ENCODE results near the gene RBFOX1. TPM values are rescaled to one million over a fixed set of nuclear protein-coding genes. Genes with fewer than 3 reads are reported as not detected.

Gene RBFOX1
- total RNA-seq, 3 donors from 2014 or later, result 4.1 to 7.7 (median 5.1) TPM

- ATAC-seq, result no peak
- H3K36me3 ChIP-seq (ENCODE audit: low read depth), result no peaks in the 10 kb centered on the region
- intact Hi-C loops (cut with DNase I, micrococcal nuclease), result no loop called here
- no peak for DNase-seq
- H3K4me3 ChIP-seq, result no peak overlapping the region
- no peak for TF ChIP-seq CTCF (IDR thresholded peaks at IDR 0.05)
- no peaks in the 10 kb centered on the region for H3K9me3 ChIP-seq
- H3K4me1 ChIP-seq (ENCODE audit: low read depth), result no peaks in the 10 kb centered on the region
Observed at GRCh38 chr16:7521834-7522233, 189.2 kb downstream of the RBFOX1 start.

- DNase-seq (no peak), ATAC-seq (no peak)
- H3K4me1 ChIP-seq (ENCODE audit: low read depth), result no peaks in the 10 kb centered on the region
- H3K36me3 ChIP-seq (ENCODE audit: low read depth), result no peaks in the 10 kb centered on the region
- intact Hi-C loops (cut with DNase I, micrococcal nuclease), result no loop called here
- H3K4me3 ChIP-seq, result no peak overlapping the region
- TF ChIP-seq CTCF (IDR thresholded peaks at IDR 0.05), result no peak
- H3K9me3 ChIP-seq, result no peaks in the 10 kb centered on the region
Observed at GRCh38 chr16:7524419-7524818, 191.8 kb downstream of the RBFOX1 start.

DNA sequence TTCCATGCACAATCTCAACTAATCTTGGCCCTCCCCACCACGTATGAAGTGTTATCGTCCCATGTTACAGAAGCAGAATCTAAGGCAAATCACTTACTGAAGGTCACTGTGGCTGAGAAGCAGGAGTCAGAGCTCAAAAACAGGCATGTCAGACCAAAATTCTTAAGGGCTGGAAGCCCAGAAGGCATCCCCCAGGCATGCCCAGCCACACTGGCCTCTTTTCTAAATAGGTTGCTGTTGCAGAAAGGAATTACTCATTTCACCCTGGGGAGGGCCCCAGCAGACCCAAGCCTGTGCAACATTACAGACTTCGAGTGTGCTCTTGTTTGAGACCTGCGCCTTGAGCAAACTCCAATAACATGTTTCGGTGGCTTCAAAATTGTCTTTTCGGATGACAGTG lies 194.1 kb downstream of the RBFOX1 start:
- Histone ChIP-seq H3K4me1 (ENCODE audit: low read depth) (no peaks in the 10 kb centered on the region), H3K4me3 (no peak overlapping the region), H3K36me3 (ENCODE audit: low read depth) (no peaks in the 10 kb centered on the region), H3K9me3 (no peaks in the 10 kb centered on the region)
- no peak for ATAC-seq
- TF ChIP-seq CTCF (IDR thresholded peaks at IDR 0.05), result no peak
- DNase-seq, result no peak
- intact Hi-C loops (cut with DNase I, micrococcal nuclease), result no loop called here

DNA sequence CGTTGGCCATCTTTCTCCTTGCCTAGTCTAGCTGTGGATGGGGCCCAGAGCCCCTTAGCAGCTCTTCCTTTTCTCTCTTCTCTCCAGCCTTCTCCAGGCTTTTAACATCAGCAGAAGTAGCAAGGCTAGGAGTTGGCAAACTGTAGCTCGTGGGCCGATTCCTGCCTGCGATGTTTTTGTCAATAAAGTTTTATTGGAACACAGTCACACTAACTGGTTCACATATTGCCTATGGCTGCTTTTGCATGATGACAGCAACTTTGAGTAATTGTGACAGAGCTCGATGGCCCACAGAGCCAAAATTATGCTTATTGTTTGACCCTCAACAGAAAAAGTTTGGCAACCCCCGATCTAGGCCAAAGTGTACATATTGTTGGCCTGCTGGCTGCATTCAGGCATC lies 199.9 kb downstream of the RBFOX1 start:
- DNase-seq, result no peak
- Histone ChIP-seq H3K4me1 (ENCODE audit: low read depth) (no peaks in the 10 kb centered on the region), H3K4me3 (no peak overlapping the region), H3K9me3 (no peaks in the 10 kb centered on the region), H3K36me3 (ENCODE audit: low read depth) (no peaks in the 10 kb centered on the region)
- intact Hi-C loops (cut with DNase I, micrococcal nuclease), result no loop called here
- TF ChIP-seq CTCF (IDR thresholded peaks at IDR 0.05), result no peak
- ATAC-seq, result no peak

- no peak for TF ChIP-seq CTCF (IDR thresholded peaks at IDR 0.05)
- intact Hi-C loops (cut with DNase I, micrococcal nuclease), result no loop called here
- no peak overlapping the region for H3K4me3 ChIP-seq
- H3K9me3 ChIP-seq, result no peaks in the 10 kb centered on the region
- no peak for DNase-seq
- no peaks in the 10 kb centered on the region for H3K36me3 ChIP-seq (ENCODE audit: low read depth)
- no peaks in the 10 kb centered on the region for H3K4me1 ChIP-seq (ENCODE audit: low read depth)
- no peak for ATAC-seq
Observed at GRCh38 chr16:7534749-7535148, 202.1 kb downstream of the RBFOX1 start.

GRCh38 chr16:7541026-7541425 lies 208.4 kb downstream of the RBFOX1 start:
- no peaks in the 10 kb centered on the region for H3K4me1 ChIP-seq (ENCODE audit: low read depth)
- intact Hi-C loops (cut with DNase I, micrococcal nuclease), result no loop called here
- no peaks in the 10 kb centered on the region for H3K9me3 ChIP-seq
- ATAC-seq (no peak), DNase-seq (no peak)
- no peak overlapping the region for H3K4me3 ChIP-seq
- TF ChIP-seq CTCF (IDR thresholded peaks at IDR 0.05), result no peak
- no peaks in the 10 kb centered on the region for H3K36me3 ChIP-seq (ENCODE audit: low read depth)
